GM12878 (cell line): ENCODE results near the gene THRB. TPM values are rescaled to one million over a fixed set of nuclear protein-coding genes. Genes with fewer than 3 reads are reported as not detected.

Source experiments
- ATAC-seq: fragments of 200-7000 bp; cut with Tn5 transposase; 3 replicates; pipeline ENCODE4 v1.9.1; 2020; ENCODE audit warnings: mild to moderate bottlenecking, moderate library complexity
- BruUV-seq: library from RNA; stranded (reverse); fragments of 400-500 nt; replicated peaks from 2 replicates; lab custom pipeline; 2021; lab: Mats Ljungman, UMichigan
- CTCF ChIA-PET: fragments of 300-600 bp; sonication (Branson Sonifier 250); formaldehyde crosslinking; extraction: SDS; loops from one replicate; lab custom pipeline; 2021; ENCODE audit warnings: inconsistent platforms; lab: Yijun Ruan, JAX
- POLR2A ChIA-PET: fragments of 350-600 bp; formaldehyde crosslinking; extraction: SDS; loops from one replicate; lab custom pipeline; 2021; ENCODE audit warnings: inconsistent platforms; lab: Charles Lee
- RAD21 ChIA-PET: fragments of 300-600 bp; sonication (Branson Sonifier 250); formaldehyde crosslinking; loops from one replicate; lab custom pipeline; 2023; ENCODE audit warnings: antibody characterized with exemption; ENCODE audit not compliant: unreplicated experiment; lab: Charles Lee
- SMC1A ChIA-PET: fragments of 300-600 bp; sonication (Branson Sonifier 250); formaldehyde crosslinking; loops from one replicate; lab custom pipeline; 2023; ENCODE audit not compliant: unreplicated experiment, uncharacterized antibody; lab: Charles Lee
- DNase-seq: peaks from one replicate; pipeline ENCODE4 v3.0.0-alpha.2; 2011; ENCODE audit warnings: low read depth, low spot score
- FAIRE-seq: peaks from 3 replicates; lab custom pipeline; 2011; peaks lifted over from hg19 to GRCh38; lab: Jason Lieb, UNC
- H2AFZ ChIP-seq: 2 replicates; pipeline ENCODE4 v1.6.0; 2011; ENCODE audit warnings: low read depth, low read length, control low read depth; ENCODE audit not compliant: control insufficient read depth
- H3K27ac ChIP-seq: 2 replicates; pipeline ENCODE4 v1.5.1; 2011; ENCODE audit warnings: control low read depth; ENCODE audit not compliant: control insufficient read depth, insufficient read depth
- H3K27me3 ChIP-seq, 2 experiments: replicated peaks in 1 of 2; 2 replicates each; pipeline versions ENCODE4 v1.6.0 to v1.6.1; 2011; ENCODE audit warnings: low read length in 1 of 2; ENCODE audit not compliant: control insufficient read depth in 2 of 2, insufficient read depth in 2 of 2
- H3K36me3 ChIP-seq, 2 experiments: 2 replicates each; pipeline ENCODE4 v1.5.1; 2011; ENCODE audit warnings: low read length in 1 of 2; ENCODE audit not compliant: control insufficient read depth in 2 of 2, insufficient read depth in 2 of 2
- H3K4me1 ChIP-seq: 2 replicates; pipeline ENCODE4 v1.6.1; 2011; ENCODE audit warnings: mild to moderate bottlenecking, low read length, moderate library complexity, mixed read lengths; ENCODE audit not compliant: control insufficient read depth, insufficient read depth
- H3K4me2 ChIP-seq: 2 replicates; pipeline ENCODE4 v1.6.0; 2011; ENCODE audit warnings: control low read depth; ENCODE audit not compliant: control insufficient read depth, insufficient read depth
- H3K4me3 ChIP-seq: fragments of 200-600 bp; sonication (generic); 2 replicates; pipeline ENCODE4 v1.5.1; 2016
- H3K79me2 ChIP-seq: 2 replicates; pipeline ENCODE4 v1.6.0; 2011; ENCODE audit warnings: low read length; ENCODE audit not compliant: control insufficient read depth, insufficient read depth
- H3K9ac ChIP-seq: 2 replicates; pipeline ENCODE4 v1.8.0; 2011; ENCODE audit warnings: low read length, control low read depth, mixed read lengths; ENCODE audit not compliant: control insufficient read depth, insufficient read depth
- H3K9me3 ChIP-seq: replicated peaks from 3 replicates; pipeline ENCODE4 v1.5.1; 2011; ENCODE audit warnings: mild to moderate bottlenecking, low read length; ENCODE audit not compliant: control insufficient read depth, insufficient read depth
- H4K20me1 ChIP-seq: 2 replicates; pipeline ENCODE4 v1.6.0; 2011; ENCODE audit not compliant: control insufficient read depth, insufficient read depth
- ATF7 ChIP-seq: fragments of 450-650 bp; IDR thresholded peaks from 2 replicates; pipeline ENCODE4 v1.6.1; 2016; ENCODE audit warnings: low read depth, mild to moderate bottlenecking
- CTCF ChIP-seq, 3 experiments: IDR thresholded peaks in 2 of 3; conservative IDR thresholded peaks in 1 of 3; 2 replicates each; pipeline ENCODE4 v1.5.1; 2011; ENCODE audit warnings: low read depth in 3 of 3, low read length in 3 of 3, mild to moderate bottlenecking in 3 of 3, control low read depth in 2 of 3, moderate library complexity in 2 of 3, inconsistent platforms in 1 of 3, mixed read lengths in 1 of 3; ENCODE audit not compliant: control insufficient read depth in 2 of 3, insufficient read depth in 1 of 3; ENCODE audit errors: extremely low read depth in 1 of 3
- HDAC6 ChIP-seq: fragments of 200-600 bp; sonication (generic); IDR thresholded peaks from one replicate; pipeline ENCODE4 v1.8.0; 2017; ENCODE audit warnings: antibody characterized with exemption; ENCODE audit not compliant: unreplicated experiment
- HSF1 ChIP-seq: fragments of 150-350 bp; IDR thresholded peaks from 2 replicates; pipeline ENCODE4 v1.6.1; 2014; ENCODE audit warnings: mild to moderate bottlenecking, low read depth, low read length
- RAD21 ChIP-seq: IDR thresholded peaks from 2 replicates; pipeline ENCODE4 v1.6.1; 2011; ENCODE audit warnings: mild to moderate bottlenecking, low read depth, low read length, moderate library complexity; ENCODE audit not compliant: insufficient read depth
- REST ChIP-seq: IDR thresholded peaks from 2 replicates; pipeline ENCODE4 v1.6.1; 2012; ENCODE audit warnings: mild to moderate bottlenecking, low read depth, low read length
- SMC3 ChIP-seq: IDR thresholded peaks from 2 replicates; pipeline ENCODE4 v1.6.1; 2011; ENCODE audit warnings: low read length, improper control_type of control experiment, borderline replicate concordance
- WGBS: methylation state at CpG from one replicate; pipeline ENCODE4 v1.1.6; 2016; ENCODE audit warnings: low lambda C conversion rate; ENCODE audit not compliant: insufficient replicate concordance, insufficient coverage; ENCODE audit errors: missing lambda C conversion rate; 5-methylcytosine and 5-hydroxymethylcytosine counted together
- in situ Hi-C: fragments of 300-500 bp; cut with MboI; formaldehyde crosslinking; loops from 9 replicates; pipeline ENCODE4 v1.14.3; 2018; ENCODE audit warnings: mixed read lengths
- intact Hi-C: fragments of 100-400 bp; cut with micrococcal nuclease; formaldehyde crosslinking; loops from one replicate; pipeline ENCODE4 v1.14.2; 2022; ENCODE audit not compliant: unreplicated experiment
- polyA plus RNA-seq, 11 experiments: library from polyadenylated mRNA; depleted of rRNA in 4 of 11; unstranded in 6 of 11; stranded (reverse) in 5 of 11; fragments of >200 nt; fragmentation: Nextera tagmentation in 4 of 11; fragmentation: Illumina TruSeq in 1 of 11; extraction: Ambion mirVana in 4 of 11; extraction: Trizol in 1 of 11; gene quantifications; 1 replicate in 1 of 11; 2 replicates in 10 of 11; pipeline versions ENCODE4 v1.2.1 to v1.2.3, GENCODE V29; 2011 to 2016; ENCODE audit warnings: inconsistent platforms in 2 of 11, missing spikeins in 2 of 11, low read depth in 1 of 11
- total RNA-seq, 4 experiments: library from RNA; depleted of rRNA in 3 of 4; stranded (reverse); fragments of >200 nt in 3 of 4; fragmentation: Illumina TruSeq in 1 of 4; extraction: Trizol in 1 of 4; gene quantifications; 2 replicates each; pipeline versions ENCODE4 v1.2.1 to v1.2.3, GENCODE V29; 2013 to 2021

THRB gene
- total and polyA plus RNA-seq, 10 of the 15 experiments (the other 5 are each of a cell fraction or from before 2014, with no cell fraction given): 0.05 TPM; not detected in 9

GRCh38 chr3:24151594-24151993, 343.1 kb downstream of the THRB start (continued):
- TF ChIP-seq REST: no peak
- no peak for TF ChIP-seq ATF7
- no peak for TF ChIP-seq HSF1

- H3K27me3 ChIP-seq: no peaks in the 10 kb centered on the region
- intact Hi-C loops (no loop called here), in situ Hi-C loops (no loop called here)
- peak; percentile 46 for ATAC-seq
- ChIA-PET RAD21 (interaction anchor here (1.7 kb wide), 1 partner anchor 261 kb away, joined by 4 read pairs; no protein-coding TSS in a partner anchor), CTCF (interaction anchor here (1.0 kb wide), 2 partner anchors 99 to 260 kb away, joined by 3 to 4 read pairs; no protein-coding TSS in a partner anchor), SMC1A (no interaction called here), POLR2A (interaction anchor here (0.5 kb wide), 1 partner anchor 9 kb away, joined by 3 read pairs; no protein-coding TSS in a partner anchor)
- H3K4me3 ChIP-seq: no peak overlapping the region
- no peak for FAIRE-seq
- H3K4me2 ChIP-seq: no peak overlapping the region
- no peak for DNase-seq
- WGBS: 42% methylated on average over 2 of the region's 2 CpGs
- H3K36me3 ChIP-seq: no peaks in the 10 kb centered on the region
- H3K27ac ChIP-seq: no peak overlapping the region
- no peak overlapping the region for H2AFZ ChIP-seq
- no peaks in the 10 kb centered on the region for H3K79me2 ChIP-seq
- H3K4me1 ChIP-seq: no peaks in the 10 kb centered on the region
- TF ChIP-seq CTCF (IDR thresholded peaks at IDR 0.05 in 2 of 3, conservative IDR thresholded peaks at IDR 0.05 in 1 of 3; ENCODE audit: control insufficient read depth in 2 of 3, extremely low read depth in 1 of 3, insufficient read depth in 1 of 3, low read depth in 3 of 3, low read length in 3 of 3): peak; percentile 24 to 41 (median 31); a peak in 3 of 6 replicates
- peak; percentile 40; the same call in 1 of the 2 replicates for TF ChIP-seq SMC3
- TF ChIP-seq RAD21: peak; percentile 13; the same call in 1 of the 2 replicates
- no peak for TF ChIP-seq HDAC6
- BruUV-seq: no TSS peak
- no peak overlapping the region for H3K9ac ChIP-seq
- H3K9me3 ChIP-seq: no peaks in the 10 kb centered on the region
- H4K20me1 ChIP-seq: no peaks in the 10 kb centered on the region
These were observed 345.6 kb downstream of the THRB start for GRCh38 chr3:24149032-24149431.
